Type B pancreatic cell (in vitro differentiated cells): ENCODE results near the gene COX20. TPM values are rescaled to one million over a fixed set of nuclear protein-coding genes. Genes with fewer than 3 reads are reported as not detected.

Source experiments
- DNase-seq: peaks from one replicate; pipeline ENCODE4 v3.0.0; 2021; ENCODE audit warnings: mixed read lengths; ENCODE audit not compliant: unreplicated experiment; ENCODE audit errors: extremely low spot score
- H3K27ac Mint-ChIP-seq: 2 replicates; pipeline ENCODE4 v1.8.0; 2021; ENCODE audit warnings: mild to moderate bottlenecking, mixed read lengths
- H3K27me3 Mint-ChIP-seq: 2 replicates; pipeline ENCODE4 v1.8.0; 2021; ENCODE audit warnings: mixed read lengths
- H3K36me3 Mint-ChIP-seq: 2 replicates; pipeline ENCODE4 v1.8.0; 2021; ENCODE audit warnings: mixed read lengths
- H3K4me1 Mint-ChIP-seq: one replicate; pipeline ENCODE4 v1.8.0; 2021; ENCODE audit warnings: mixed read lengths; ENCODE audit not compliant: unreplicated experiment
- H3K4me3 Mint-ChIP-seq: 2 replicates; pipeline ENCODE4 v1.8.0; 2021; ENCODE audit warnings: mild to moderate bottlenecking, mixed read lengths
- H3K9me3 Mint-ChIP-seq: 2 replicates; pipeline ENCODE4 v1.8.0; 2021; ENCODE audit warnings: mixed read lengths
- CTCF ChIP-seq: fragments of 200-600 bp; sonication (generic); conservative IDR thresholded peaks from 2 replicates; pipeline ENCODE4 v1.5.0; 2021; ENCODE audit warnings: antibody characterized with exemption, mild to moderate bottlenecking
- total RNA-seq: library from RNA; stranded (reverse); gene quantifications from 2 replicates; pipeline ENCODE4 v1.2.1, GENCODE V29; 2021; ENCODE audit warnings: low replicate concordance

Gene COX20
- total RNA-seq, 1 donor from 2014 or later = 22.7 TPM

- TF ChIP-seq CTCF = no peak
- Mint-ChIP-seq H3K9me3 (no peaks in the 10 kb centered on the region), H3K4me3 (no peak overlapping the region), H3K36me3 (peaks cover 58% of the 10 kb centered on the region), H3K27ac (no peak overlapping the region), H3K4me1 (peaks cover 8% of the 10 kb centered on the region), H3K27me3 (no peaks in the 10 kb centered on the region)
- DNase-seq = no peak
Measured at GRCh38 chr1:244854865-244855578, 19.6 kb downstream of the COX20 start.

GRCh38 chr1:244857761-244858160, 22.3 kb downstream of the COX20 start:
- Mint-ChIP-seq H3K9me3 (no peaks in the 10 kb centered on the region), H3K27me3 (no peaks in the 10 kb centered on the region), H3K4me3 (no peak overlapping the region)

GRCh38 chr1:244858357-244858756, 22.9 kb downstream of the COX20 start:
- DNase-seq = no peak
- no peak for TF ChIP-seq CTCF
- no peak overlapping the region for H3K4me3 Mint-ChIP-seq
- peaks cover 68% of the 10 kb centered on the region for H3K36me3 Mint-ChIP-seq
- H3K27me3 Mint-ChIP-seq = no peaks in the 10 kb centered on the region
- H3K4me1 Mint-ChIP-seq = peaks cover 22% of the 10 kb centered on the region
- no peak overlapping the region for H3K27ac Mint-ChIP-seq
- no peaks in the 10 kb centered on the region for H3K9me3 Mint-ChIP-seq

More at GRCh38 chr1:244857761-244858160, 22.3 kb downstream of the COX20 start:
- H3K4me1 Mint-ChIP-seq = peaks cover 22% of the 10 kb centered on the region
- no peak for DNase-seq
- TF ChIP-seq CTCF = no peak
- H3K27ac Mint-ChIP-seq = no peak overlapping the region
- peaks cover 68% of the 10 kb centered on the region for H3K36me3 Mint-ChIP-seq

GRCh38 chr1:244860078-244860477, 24.6 kb downstream of the COX20 start:
- Mint-ChIP-seq H3K27me3 (no peaks in the 10 kb centered on the region), H3K36me3 (peaks cover 59% of the 10 kb centered on the region), H3K27ac (no peak overlapping the region), H3K4me3 (peak overlapping the region; percentile 90), H3K9me3 (no peaks in the 10 kb centered on the region), H3K4me1 (peaks cover 23% of the 10 kb centered on the region)
- no peak for TF ChIP-seq CTCF
- no peak for DNase-seq

GRCh38 chr1:244860914-244861610, 25.6 kb downstream of the COX20 start:
- peaks cover 49% of the 10 kb centered on the region for H3K36me3 Mint-ChIP-seq
- peak overlapping the region; percentile 83 for H3K27ac Mint-ChIP-seq
- H3K9me3 Mint-ChIP-seq = no peaks in the 10 kb centered on the region
- TF ChIP-seq CTCF = no peak
- peaks cover 27% of the 10 kb centered on the region for H3K4me1 Mint-ChIP-seq
- peak overlapping the region; percentile 90 for H3K4me3 Mint-ChIP-seq
- no peaks in the 10 kb centered on the region for H3K27me3 Mint-ChIP-seq
- no peak for DNase-seq
